ENCODE data around the gene SESN1.

SESN1 gene

GRCh38 chr6:108940741-108941140, 153.9 kb downstream of the SESN1 start:
- DNase-seq, result no peak

GRCh38 chr6:108937170-108937569, 157.5 kb downstream of the SESN1 start:
- no peak for DNase-seq
